ENCODE measurements around the gene SLC9A6.

- TF ChIP-seq POLR2AphosphoS5 (IDR thresholded peaks at IDR 0.05; ENCODE audit: low read depth, low read length), result no peak
- TF ChIP-seq TAF1 (IDR thresholded peaks at IDR 0.05; ENCODE audit: borderline replicate concordance, insufficient read depth, low read length), result no peak
- TF ChIP-seq FOXP2 (optimal IDR thresholded peaks at IDR 0.05; ENCODE audit: borderline replicate concordance, extremely low read depth, extremely low read length, insufficient read depth), result no peak
- no peak for TF ChIP-seq REST (IDR thresholded peaks at IDR 0.05; ENCODE audit: insufficient read depth in 1 of 2, low read depth in 2 of 2, low read length in 2 of 2)
Measured at GRCh38 chrX:136080766-136081165, 95.5 kb downstream of the SLC9A6 start.

Data from PFSK-1 (cell line).